CD14-positive monocyte (primary cell): ENCODE measurements around the gene TRAF3IP3. TPM values are rescaled to one million over a fixed set of nuclear protein-coding genes. Genes with fewer than 3 reads are reported as not detected.

Source experiments
- DNase-seq, 3 donors: peaks; one replicate each; pipeline ENCODE4 v3.0.0-alpha.2; 2011 to 2022
- H2AFZ ChIP-seq: 2 replicates; pipeline ENCODE4 v1.6.0; 2012; ENCODE audit warnings: mild to moderate bottlenecking, low read depth, low read length, inconsistent platforms; ENCODE audit not compliant: insufficient read depth, poor library complexity, severe bottlenecking
- H3K27ac ChIP-seq, 2 donors: 1 replicate in 1 of 2; 2 replicates in 1 of 2; pipeline ENCODE4 v1.5.1; 2012 to 2013; ENCODE audit warnings: low read length in 2 of 2, control low read depth in 1 of 2, inconsistent platforms in 1 of 2, low read depth in 1 of 2, mild to moderate bottlenecking in 1 of 2
- H3K27me3 ChIP-seq, 2 donors: one replicate each; pipeline versions ENCODE4 v1.6.0 to v1.6.1; 2011 to 2013; ENCODE audit warnings: low read length in 2 of 2; ENCODE audit not compliant: control insufficient read depth in 2 of 2, insufficient read depth in 2 of 2
- H3K36me3 ChIP-seq, 2 donors: replicated peaks in 1 of 2; 1 replicate in 1 of 2; 2 replicates in 1 of 2; pipeline versions ENCODE4 v1.5.1 to v1.6.1; 2012 to 2013; ENCODE audit warnings: low read length in 2 of 2, control low read depth in 1 of 2, inconsistent platforms in 1 of 2, mild to moderate bottlenecking in 1 of 2; ENCODE audit not compliant: insufficient read depth in 2 of 2, control insufficient read depth in 1 of 2
- H3K4me1 ChIP-seq, 2 donors: 1 replicate in 1 of 2; 2 replicates in 1 of 2; pipeline versions ENCODE4 v1.5.1 to v1.6.1; 2012 to 2013; ENCODE audit warnings: low read length in 2 of 2, control low read depth in 1 of 2, inconsistent platforms in 1 of 2, mild to moderate bottlenecking in 1 of 2, moderate library complexity in 1 of 2; ENCODE audit not compliant: insufficient read depth in 2 of 2, control insufficient read depth in 1 of 2
- H3K4me2 ChIP-seq: replicated peaks from 2 replicates; pipeline ENCODE3; 2012; ENCODE audit warnings: low read length, moderate library complexity, mild to moderate bottlenecking; ENCODE audit not compliant: poor library complexity, severe bottlenecking; ENCODE audit errors: extremely low read depth
- H3K4me3 ChIP-seq, 3 experiments: fragments of 200-600 bp in 1 of 3; sonication (generic) in 1 of 3; replicated peaks in 1 of 3; 1 replicate in 2 of 3; 2 replicates in 1 of 3; pipeline ENCODE4 v1.5.1; 2011 to 2013; ENCODE audit warnings: low read length in 3 of 3, mild to moderate bottlenecking in 3 of 3, control low read depth in 2 of 3, low read depth in 2 of 3, inconsistent platforms in 1 of 3, moderate library complexity in 1 of 3
- H3K79me2 ChIP-seq: 2 replicates; pipeline ENCODE4 v1.6.0; 2012; ENCODE audit warnings: mild to moderate bottlenecking, control low read depth, inconsistent platforms, low read length, moderate library complexity; ENCODE audit not compliant: insufficient read depth
- H3K9ac ChIP-seq: 2 replicates; pipeline ENCODE4 v1.6.0; 2017; ENCODE audit warnings: low read length, mild to moderate bottlenecking; ENCODE audit not compliant: insufficient read depth, poor library complexity, severe bottlenecking
- H3K9me3 ChIP-seq, 2 donors: replicated peaks in 1 of 2; 1 replicate in 1 of 2; 2 replicates in 1 of 2; pipeline versions ENCODE4 v1.5.1 to v1.6.1; 2012 to 2013; ENCODE audit warnings: low read length in 2 of 2, control low read depth in 1 of 2; ENCODE audit not compliant: control insufficient read depth in 1 of 2, insufficient read depth in 1 of 2
- H4K20me1 ChIP-seq: 2 replicates; pipeline ENCODE4 v1.6.0; 2012; ENCODE audit warnings: mild to moderate bottlenecking, low read length, control low read depth, moderate library complexity; ENCODE audit not compliant: insufficient read depth
- H3K27ac Mint-ChIP-seq, 7 donors: one replicate each; pipeline ENCODE4 v1.8.0; 2020; ENCODE audit warnings: mild to moderate bottlenecking in 7 of 7, mixed read lengths in 7 of 7, moderate library complexity in 6 of 7, inconsistent platforms in 2 of 7
- H3K27me3 Mint-ChIP-seq, 3 donors: one replicate each; pipeline ENCODE4 v1.8.0; 2021 to 2022; ENCODE audit warnings: low read depth in 3 of 3, mild to moderate bottlenecking in 3 of 3, mixed read lengths in 3 of 3, moderate library complexity in 3 of 3, inconsistent platforms in 1 of 3
- H3K36me3 Mint-ChIP-seq, 2 donors: one replicate each; pipeline ENCODE4 v1.8.0; 2020; ENCODE audit warnings: mixed read lengths in 2 of 2, inconsistent platforms in 1 of 2, mild to moderate bottlenecking in 1 of 2
- H3K4me1 Mint-ChIP-seq: one replicate; pipeline ENCODE4 v1.8.0; 2020; ENCODE audit warnings: mild to moderate bottlenecking, mixed read lengths
- H3K4me3 Mint-ChIP-seq, 2 donors: one replicate each; pipeline ENCODE4 v1.8.0; 2020; ENCODE audit warnings: mild to moderate bottlenecking in 2 of 2, mixed read lengths in 2 of 2, moderate library complexity in 1 of 2
- H3K9me3 Mint-ChIP-seq, 7 donors: one replicate each; pipeline ENCODE4 v1.8.0; 2020 to 2022; ENCODE audit warnings: mixed read lengths in 7 of 7, mild to moderate bottlenecking in 6 of 7, moderate library complexity in 6 of 7, inconsistent platforms in 2 of 7
- CTCF ChIP-seq: fragments of 200-600 bp; IDR thresholded peaks from one replicate; pipeline ENCODE4 v1.8.0; 2022; ENCODE audit warnings: antibody characterized with exemption, mild to moderate bottlenecking
- WGBS: methylation state at CpG from one replicate; pipeline ENCODE4 v1.1.5; 2013; ENCODE audit warnings: missing lambda C conversion rate; ENCODE audit not compliant: insufficient coverage; 5-methylcytosine and 5-hydroxymethylcytosine counted together
- intact Hi-C, 2 donors: fragments of 100-400 bp; cut with micrococcal nuclease; formaldehyde crosslinking; loops; one replicate each; pipeline versions ENCODE4 v1.15.0 to v1.15.1; 2023
- polyA plus RNA-seq, 3 donors: library from polyadenylated mRNA; depleted of rRNA in 1 of 3; unstranded in 2 of 3; stranded (reverse) in 1 of 3; fragments of 300-500 nt in 2 of 3; fragments of >200 nt in 1 of 3; fragmentation: Illumina TruSeq in 2 of 3; gene quantifications; 1 replicate in 2 of 3; 2 replicates in 1 of 3; pipeline ENCODE4 v1.2.3, GENCODE V29; 2012 to 2021

The TRAF3IP3 gene
- polyA plus RNA-seq, 3 donors = 89.3 to 266 (median 111) TPM

GRCh38 chr1:209720826-209721225 is 35.0 kb upstream of the TRAF3IP3 start:
- Histone ChIP-seq H2AFZ (no peak overlapping the region), H3K4me2 (no peak overlapping the region), H3K36me3 (no peaks in the 10 kb centered on the region), H3K27ac (no peak overlapping the region), H3K9ac (no peak overlapping the region), H3K79me2 (no peaks in the 10 kb centered on the region), H3K4me1 (no peaks in the 10 kb centered on the region), H3K9me3 (no peaks in the 10 kb centered on the region), H3K27me3 (no peaks in the 10 kb centered on the region), H3K4me3 (no peak overlapping the region), H4K20me1 (no peaks in the 10 kb centered on the region)
- intact Hi-C loops = no loop called here
- no peak for DNase-seq
- TF ChIP-seq CTCF = no peak
- Mint-ChIP-seq H3K9me3 (no peaks in the 10 kb centered on the region), H3K27ac (no peak overlapping the region), H3K4me3 (no peak overlapping the region), H3K4me1 (peaks cover 4% of the 10 kb centered on the region), H3K27me3 (peaks cover 0 to 2% (median 0%) of the 10 kb centered on the region in 3 donors), H3K36me3 (peaks cover 0 to 2% of the 10 kb centered on the region in 2 donors)
- WGBS = 100% methylated on average over 1 of the region's 2 CpGs

- no peak overlapping the region for H3K4me2 ChIP-seq
- H3K4me3 ChIP-seq = no peak overlapping the region
- Mint-ChIP-seq H3K4me3 (no peak overlapping the region), H3K36me3 (peaks cover 0 to 2% of the 10 kb centered on the region in 2 donors), H3K9me3 (no peaks in the 10 kb centered on the region), H3K4me1 (no peaks in the 10 kb centered on the region), H3K27ac (no peak overlapping the region), H3K27me3 (peaks cover 0 to 2% (median 0%) of the 10 kb centered on the region in 3 donors)
- no peaks in the 10 kb centered on the region for H4K20me1 ChIP-seq
- no CpG with 5 or more reads among the region's 1 CpG for WGBS
- no peak for DNase-seq
- H3K36me3 ChIP-seq = no peaks in the 10 kb centered on the region
- H3K4me1 ChIP-seq = no peaks in the 10 kb centered on the region
- H3K27ac ChIP-seq = no peak overlapping the region
- H3K9me3 ChIP-seq = no peaks in the 10 kb centered on the region
- intact Hi-C loops = no loop called here
- no peaks in the 10 kb centered on the region for H3K27me3 ChIP-seq
- TF ChIP-seq CTCF = no peak
- H3K79me2 ChIP-seq = no peaks in the 10 kb centered on the region
- H2AFZ ChIP-seq = no peak overlapping the region
- H3K9ac ChIP-seq = no peak overlapping the region
These were observed 34.5 kb upstream of the TRAF3IP3 start for GRCh38 chr1:209721323-209721722.
